Peyer's patch (tissue), 4 donors: ENCODE data around the gene SREK1.

Source experiments
- POLR2A ChIP-seq, 2 donors: fragments of 450-650 bp; IDR thresholded peaks; one replicate each; pipeline ENCODE4 v1.5.1; 2017; ENCODE audit warnings: antibody characterized with exemption in 2 of 2, mild to moderate bottlenecking in 2 of 2, moderate library complexity in 2 of 2
- TF ChIP-seq, protein P1 (sequence below), 6 experiments: fragments of 450-650 bp in 4 of 6; fragments of 200-600 bp in 2 of 6; sonication (generic) in 1 of 6; IDR thresholded peaks; one replicate each; pipeline ENCODE4 v1.5.1; 2017 to 2019; ENCODE audit warnings: antibody characterized with exemption in 6 of 6, mild to moderate bottlenecking in 3 of 6, moderate library complexity in 1 of 6

DNA sequence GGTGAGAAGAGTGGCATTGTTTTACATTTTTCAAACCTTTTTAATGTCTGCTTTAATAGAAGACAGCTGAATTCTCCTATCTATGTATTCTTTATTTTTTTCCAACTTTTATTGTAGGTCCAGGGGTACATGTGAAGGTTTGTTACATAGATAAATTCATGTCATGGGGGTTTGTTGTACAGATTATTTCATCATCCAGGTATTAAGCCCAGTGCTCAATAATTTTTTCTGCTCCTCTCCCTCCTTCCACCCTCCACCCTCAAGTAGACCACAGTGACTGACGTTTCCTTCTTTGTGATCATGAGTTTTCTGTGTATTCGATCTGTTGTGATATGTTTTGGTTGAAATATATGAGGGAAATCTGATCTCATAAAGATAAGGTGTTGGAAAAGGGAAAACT, 1.7 kb upstream of the SREK1 start:
- TF ChIP-seq, protein P1, sequence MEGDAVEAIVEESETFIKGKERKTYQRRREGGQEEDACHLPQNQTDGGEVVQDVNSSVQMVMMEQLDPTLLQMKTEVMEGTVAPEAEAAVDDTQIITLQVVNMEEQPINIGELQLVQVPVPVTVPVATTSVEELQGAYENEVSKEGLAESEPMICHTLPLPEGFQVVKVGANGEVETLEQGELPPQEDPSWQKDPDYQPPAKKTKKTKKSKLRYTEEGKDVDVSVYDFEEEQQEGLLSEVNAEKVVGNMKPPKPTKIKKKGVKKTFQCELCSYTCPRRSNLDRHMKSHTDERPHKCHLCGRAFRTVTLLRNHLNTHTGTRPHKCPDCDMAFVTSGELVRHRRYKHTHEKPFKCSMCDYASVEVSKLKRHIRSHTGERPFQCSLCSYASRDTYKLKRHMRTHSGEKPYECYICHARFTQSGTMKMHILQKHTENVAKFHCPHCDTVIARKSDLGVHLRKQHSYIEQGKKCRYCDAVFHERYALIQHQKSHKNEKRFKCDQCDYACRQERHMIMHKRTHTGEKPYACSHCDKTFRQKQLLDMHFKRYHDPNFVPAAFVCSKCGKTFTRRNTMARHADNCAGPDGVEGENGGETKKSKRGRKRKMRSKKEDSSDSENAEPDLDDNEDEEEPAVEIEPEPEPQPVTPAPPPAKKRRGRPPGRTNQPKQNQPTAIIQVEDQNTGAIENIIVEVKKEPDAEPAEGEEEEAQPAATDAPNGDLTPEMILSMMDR (IDR thresholded peaks at IDR 0.05) = no peak
- TF ChIP-seq POLR2A (IDR thresholded peaks at IDR 0.05) = no peak
